MM.1S (cell line): ENCODE data around the gene HJV.

Experiments
- DNase-seq: peaks from one replicate; pipeline ENCODE4 v3.0.0-alpha.2; 2015
- H2AFZ ChIP-seq: fragments of 300-600 bp; sonication (generic); 2 replicates; pipeline ENCODE4 v1.6.0; 2016; ENCODE audit warnings: antibody characterized with exemption, low read length
- H3F3A ChIP-seq: fragments of 300-600 bp; sonication (generic); 2 replicates; pipeline ENCODE4 v1.6.1; 2016; ENCODE audit warnings: mild to moderate bottlenecking, antibody characterized with exemption, low read length, moderate library complexity, mixed read lengths; ENCODE audit not compliant: insufficient read depth
- H3K27ac ChIP-seq: fragments of 300-600 bp; sonication (generic); 2 replicates; pipeline ENCODE4 v1.5.1; 2016; ENCODE audit warnings: mild to moderate bottlenecking, low read length
- H3K27me3 ChIP-seq: fragments of 300-600 bp; sonication (generic); replicated peaks from 2 replicates; pipeline ENCODE4 v1.6.0; 2016; ENCODE audit warnings: low read length; ENCODE audit not compliant: insufficient read depth
- H3K36me3 ChIP-seq: fragments of 300-600 bp; sonication (generic); replicated peaks from 2 replicates; pipeline ENCODE4 v1.6.1; 2016; ENCODE audit warnings: mild to moderate bottlenecking, low read length, mixed read lengths; ENCODE audit not compliant: insufficient read depth
- H3K4me1 ChIP-seq: fragments of 300-600 bp; sonication (generic); 2 replicates; pipeline ENCODE4 v1.6.1; 2016; ENCODE audit warnings: low read length, mixed read lengths
- H3K4me2 ChIP-seq: fragments of 300-600 bp; sonication (generic); 2 replicates; pipeline ENCODE4 v1.6.0; 2016; ENCODE audit warnings: low read depth, low read length
- H3K4me3 ChIP-seq: fragments of 300-600 bp; sonication (generic); 2 replicates; pipeline ENCODE4 v1.5.1; 2016; ENCODE audit warnings: low read length, mixed read lengths
- H3K79me2 ChIP-seq: fragments of 300-600 bp; sonication (generic); 2 replicates; pipeline ENCODE4 v1.6.1; 2016; ENCODE audit warnings: mixed run types, low read length, mixed read lengths
- H3K9ac ChIP-seq: fragments of 300-600 bp; sonication (generic); 2 replicates; pipeline ENCODE4 v1.6.1; 2016; ENCODE audit warnings: low read length, mixed read lengths
- H3K9me2 ChIP-seq: fragments of 300-600 bp; sonication (generic); replicated peaks from 2 replicates; pipeline ENCODE4 v1.6.1; 2016; ENCODE audit warnings: mild to moderate bottlenecking, low read length, mixed read lengths; ENCODE audit not compliant: insufficient read depth
- H3K9me3 ChIP-seq: fragments of 300-600 bp; sonication (generic); replicated peaks from 2 replicates; pipeline ENCODE4 v1.6.1; 2016; ENCODE audit warnings: mild to moderate bottlenecking, low read length, mixed read lengths; ENCODE audit not compliant: insufficient read depth
- H4K20me1 ChIP-seq: fragments of 300-600 bp; sonication (generic); 2 replicates; pipeline ENCODE4 v1.6.1; 2016; ENCODE audit warnings: mild to moderate bottlenecking, low read length, moderate library complexity, mixed read lengths; ENCODE audit not compliant: insufficient read depth
- CTCF ChIP-seq: fragments of 300-600 bp; sonication (generic); IDR thresholded peaks from 2 replicates; pipeline ENCODE4 v1.5.1; 2016; ENCODE audit warnings: antibody characterized with exemption, low read length, mixed read lengths
- EZH2 ChIP-seq: fragments of 300-600 bp; sonication (generic); optimal IDR thresholded peaks from 2 replicates; pipeline ENCODE3; 2017; ENCODE audit warnings: low read depth, mild to moderate bottlenecking, antibody characterized with exemption, low read length, mixed read lengths
- EZH2phosphoT487 ChIP-seq: fragments of 300-600 bp; sonication (generic); IDR thresholded peaks from 2 replicates; pipeline ENCODE4 v1.6.1; 2018; ENCODE audit warnings: antibody characterized with exemption, low read length

The HJV gene

DNA sequence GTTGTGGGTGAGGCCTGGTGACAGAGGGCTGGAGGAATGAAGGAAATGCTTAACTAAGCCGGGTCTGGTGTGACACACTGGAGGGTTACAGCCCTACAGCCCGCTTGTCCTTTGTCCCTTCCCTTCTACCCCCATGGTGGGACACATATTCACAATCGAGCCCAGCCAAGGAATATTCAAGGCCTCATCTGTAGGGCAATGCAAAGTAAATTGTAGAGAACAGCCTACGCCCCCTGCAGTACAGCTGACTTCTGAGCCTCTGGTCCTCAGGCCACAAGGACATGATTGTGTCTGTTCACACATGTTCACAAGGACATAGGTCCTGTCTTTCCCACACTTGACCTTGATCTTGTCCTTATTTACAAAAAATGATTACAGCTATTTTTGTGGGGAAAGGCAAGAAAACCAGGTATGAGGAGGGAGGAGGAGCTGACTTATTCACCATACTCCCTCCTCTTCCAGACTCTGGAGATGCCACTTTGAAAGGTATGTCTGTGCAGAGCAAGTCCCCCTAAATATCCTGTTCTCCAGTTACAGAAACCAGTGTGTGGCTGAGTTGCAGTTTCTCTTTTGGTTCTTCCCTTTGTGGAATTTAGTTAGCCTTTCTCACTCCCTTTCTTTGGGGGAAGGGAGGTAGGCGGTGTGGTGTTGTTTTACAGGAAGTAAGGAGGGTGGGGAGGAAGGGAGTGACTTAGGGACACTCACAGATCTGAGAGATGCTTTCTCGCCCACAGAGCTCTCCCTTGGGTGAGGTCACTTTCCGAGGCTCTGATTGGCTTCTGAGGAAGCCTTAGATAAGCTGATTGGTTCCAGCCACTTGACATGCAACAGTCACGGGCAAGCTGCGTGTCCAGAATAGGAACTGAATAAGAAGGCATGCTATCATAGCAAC, 42.4 kb downstream of the HJV start:
- TF ChIP-seq CTCF: peak; percentile 45
- no peak for TF ChIP-seq EZH2phosphoT487
- H3K4me1 ChIP-seq: peaks cover 66% of the 10 kb centered on the region
- no peaks in the 10 kb centered on the region for H3K9me3 ChIP-seq
- no peaks in the 10 kb centered on the region for H3K36me3 ChIP-seq
- H3K4me3 ChIP-seq: peak overlapping the region; percentile 43
- peaks cover 58% of the 10 kb centered on the region for H3F3A ChIP-seq
- peak overlapping the region; percentile 54; the same call in 1 of the 2 replicates for H2AFZ ChIP-seq
- H3K9me2 ChIP-seq: no peaks in the 10 kb centered on the region
- H3K27ac ChIP-seq: peak overlapping the region; percentile 95
- peak; percentile 100 for DNase-seq
- H3K27me3 ChIP-seq: no peaks in the 10 kb centered on the region
- no peaks in the 10 kb centered on the region for H4K20me1 ChIP-seq
- H3K79me2 ChIP-seq: 0 out of 2 replicates have a peak, but pooled peaks cover 7% of the 10 kb centered on the region
- H3K9ac ChIP-seq: peak overlapping the region; percentile 77
- peak overlapping the region; percentile 90 for H3K4me2 ChIP-seq

DNA sequence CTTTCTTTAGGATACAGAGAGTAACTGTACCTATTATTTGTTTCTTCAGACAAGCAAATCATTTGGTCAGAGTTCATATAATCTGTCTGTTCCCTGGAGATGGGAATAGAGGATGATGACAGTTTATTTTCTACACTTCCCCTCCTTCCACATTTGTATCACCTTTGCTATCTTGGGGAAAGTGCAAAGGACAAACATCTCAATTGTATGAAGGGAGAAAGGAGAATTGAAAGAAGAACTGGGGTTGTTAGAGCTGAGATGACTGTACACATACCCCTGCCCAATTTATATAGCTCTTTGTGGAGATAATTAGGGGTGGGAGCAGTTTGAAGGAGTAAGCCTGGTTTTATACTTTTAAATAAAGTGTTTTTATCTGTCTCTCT, 43.1 kb downstream of the HJV start:
- Histone ChIP-seq H3K79me2 (0 out of 2 replicates have a peak, but pooled peaks cover 7% of the 10 kb centered on the region), H3K36me3 (no peaks in the 10 kb centered on the region), H3K27me3 (no peaks in the 10 kb centered on the region), H3K27ac (peak overlapping the region; percentile 95), H3K9me2 (no peaks in the 10 kb centered on the region), H3F3A (peaks cover 51% of the 10 kb centered on the region), H3K9ac (peak overlapping the region; percentile 54), H3K4me2 (peak overlapping the region; percentile 61), H4K20me1 (no peaks in the 10 kb centered on the region), H3K4me1 (peaks cover 60% of the 10 kb centered on the region), H3K9me3 (no peaks in the 10 kb centered on the region), H2AFZ (peak overlapping the region; percentile 54; the same call in 1 of the 2 replicates), H3K4me3 (0 out of 2 replicates have a peak overlapping the region, but pooled peaks have one; percentile 14)
- TF ChIP-seq CTCF: no peak
- TF ChIP-seq EZH2phosphoT487: no peak
- TF ChIP-seq EZH2: no peak
- no peak for DNase-seq

DNA sequence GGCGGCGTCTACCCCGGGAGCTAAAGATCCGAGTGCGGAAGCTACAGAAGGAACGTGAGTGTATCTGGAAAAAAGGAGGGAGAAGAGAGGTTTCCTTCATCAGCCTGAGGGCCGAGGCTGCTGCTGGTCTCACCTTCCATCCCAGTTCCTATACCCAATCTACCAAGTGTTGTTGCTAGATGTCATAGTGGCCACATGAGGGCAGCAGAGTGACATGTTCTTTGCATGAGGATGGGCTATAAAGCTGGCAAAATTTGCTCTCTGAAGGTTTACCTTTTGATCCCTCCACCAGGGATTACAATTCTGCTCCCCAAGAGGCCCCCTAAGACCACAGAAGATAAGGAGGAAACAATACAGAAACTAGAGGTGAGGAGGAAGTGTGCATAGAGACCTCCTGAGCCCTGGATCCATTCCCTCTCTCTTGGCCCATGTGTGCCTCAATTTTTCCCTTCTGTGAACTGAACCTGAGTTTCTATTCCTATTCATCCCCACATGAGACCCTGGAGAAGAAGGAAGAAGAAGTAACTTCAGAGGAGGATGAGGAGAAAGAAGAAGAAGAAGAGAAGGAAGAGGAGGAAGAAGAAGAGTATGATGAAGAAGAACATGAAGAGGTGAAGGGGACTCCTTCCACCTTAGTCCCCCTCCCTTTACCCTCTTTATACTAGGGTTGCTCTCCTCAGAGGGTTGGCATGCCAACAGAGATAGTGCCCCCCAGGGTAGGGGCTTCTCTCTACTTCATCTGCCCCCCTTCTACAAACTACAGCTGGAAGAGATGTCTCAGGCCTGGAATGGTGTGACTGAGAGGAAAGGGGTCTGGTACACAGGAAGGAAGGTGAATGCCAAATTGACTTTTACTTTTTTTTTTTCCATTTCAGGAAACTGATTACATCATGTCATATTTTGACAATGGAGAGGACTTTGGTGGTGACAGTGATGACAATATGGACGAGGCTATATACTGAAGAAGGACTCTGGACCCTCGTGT, 43.8 kb downstream of the HJV start:
- Histone ChIP-seq H3K79me2 (0 out of 2 replicates have a peak, but pooled peaks cover 6% of the 10 kb centered on the region), H3K9me3 (no peaks in the 10 kb centered on the region), H4K20me1 (no peaks in the 10 kb centered on the region), H2AFZ (peak overlapping the region; percentile 54), H3K4me1 (peaks cover 53% of the 10 kb centered on the region), H3K36me3 (no peaks in the 10 kb centered on the region), H3K27ac (peak overlapping the region; percentile 95; the same call in 1 of the 2 replicates), H3K9me2 (no peaks in the 10 kb centered on the region), H3K4me3 (0 out of 2 replicates have a peak overlapping the region, but pooled peaks have one; percentile 14), H3K4me2 (peak overlapping the region; percentile 61), H3K27me3 (no peaks in the 10 kb centered on the region), H3F3A (peaks cover 44% of the 10 kb centered on the region), H3K9ac (peak overlapping the region; percentile 54; the same call in 1 of the 2 replicates)
- TF ChIP-seq EZH2phosphoT487 (no peak), CTCF (peak; percentile 96)
- peak; percentile 94 for DNase-seq
